Adipose tissue (tissue), 3 donors: ENCODE measurements around the gene ADAMTS5. TPM values are rescaled to one million over a fixed set of nuclear protein-coding genes. Genes with fewer than 3 reads are reported as not detected.

ENCODE experiments used
- H3K27ac ChIP-seq: one replicate; pipeline ENCODE4 v1.5.1; 2013; ENCODE audit warnings: low read depth, low read length
- WGBS, 3 donors: extraction: QIAGEN DNeasy Blood & Tissue Kit; methylation state at CpG; one replicate each; pipeline ENCODE4 v1.1.7; 2013; 5-methylcytosine and 5-hydroxymethylcytosine counted together
- polyA plus RNA-seq, 3 donors: library from polyadenylated mRNA; stranded (reverse); fragments of 200-250 nt; gene quantifications; one replicate each; pipeline ENCODE4 v1.2.3, GENCODE V29; 2013
- donor health status: healthy with polysubstance abuse.
- donor health status: Bipolar disorder and iron deficiency.
- donor health status: healthy.

The ADAMTS5 gene
- polyA plus RNA-seq, 3 donors = 1.0 to 16.0 (median 9.4) TPM

GRCh38 chr21:26954662-26955121 is 12.2 kb downstream of the ADAMTS5 start:
- 67 to 81% (median 78%) methylated on average over 9 of the region's 9 CpGs for WGBS, 3 donors
- no peak overlapping the region for H3K27ac ChIP-seq

- 55 to 69% (median 62%) methylated on average over 9 of the region's 9 CpGs for WGBS, 3 donors
- H3K27ac ChIP-seq = no peak overlapping the region
Observed at GRCh38 chr21:26952374-26953066, 14.4 kb downstream of the ADAMTS5 start.

GRCh38 chr21:26949830-26950229 is 17.1 kb downstream of the ADAMTS5 start:
- 72 to 88% (median 80%) methylated on average over 4 of the region's 4 CpGs for WGBS, 3 donors
- no peak overlapping the region for H3K27ac ChIP-seq

- WGBS, 3 donors = 38 to 72% (median 52%) methylated on average over 2 of the region's 2 CpGs
- no peak overlapping the region for H3K27ac ChIP-seq
Observed at GRCh38 chr21:26948194-26948593, 18.7 kb downstream of the ADAMTS5 start.

DNA sequence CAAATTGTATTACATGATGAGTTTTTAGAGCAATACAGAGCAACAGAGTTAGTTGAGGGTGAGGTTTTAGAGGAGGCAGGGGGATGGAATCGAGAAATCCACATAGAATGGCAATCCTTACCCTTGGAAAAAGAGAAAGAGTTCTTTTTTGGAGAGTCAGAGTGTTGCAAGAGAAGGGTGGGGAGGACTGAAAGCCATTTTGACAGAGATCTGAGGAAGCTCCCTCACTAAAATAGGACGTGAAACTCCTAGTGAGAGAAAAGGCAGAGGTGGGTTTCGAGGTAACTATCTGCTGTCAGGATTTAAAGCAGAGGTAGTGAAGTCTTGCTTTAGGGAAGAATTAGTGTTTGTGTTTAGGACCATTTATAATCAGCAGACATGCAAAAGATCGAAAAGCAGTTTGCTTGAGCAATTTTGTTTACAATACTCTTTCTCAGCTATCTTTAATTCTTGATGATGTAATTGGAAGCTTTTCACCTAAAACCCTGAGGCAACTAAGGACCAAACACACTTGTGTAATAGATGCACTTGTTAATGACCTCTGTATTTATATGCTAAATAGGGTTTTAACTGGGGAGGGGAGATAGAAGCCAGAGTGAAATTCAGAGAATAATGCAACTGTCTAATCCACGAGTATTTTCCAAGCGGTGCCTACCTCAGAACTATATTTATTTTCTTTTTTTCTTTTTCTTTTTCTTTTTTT is 20.0 kb downstream of the ADAMTS5 start:
- H3K27ac ChIP-seq = no peak overlapping the region
- 59 to 73% (median 60%) methylated on average over 6 of the region's 6 CpGs for WGBS, 3 donors

DNA sequence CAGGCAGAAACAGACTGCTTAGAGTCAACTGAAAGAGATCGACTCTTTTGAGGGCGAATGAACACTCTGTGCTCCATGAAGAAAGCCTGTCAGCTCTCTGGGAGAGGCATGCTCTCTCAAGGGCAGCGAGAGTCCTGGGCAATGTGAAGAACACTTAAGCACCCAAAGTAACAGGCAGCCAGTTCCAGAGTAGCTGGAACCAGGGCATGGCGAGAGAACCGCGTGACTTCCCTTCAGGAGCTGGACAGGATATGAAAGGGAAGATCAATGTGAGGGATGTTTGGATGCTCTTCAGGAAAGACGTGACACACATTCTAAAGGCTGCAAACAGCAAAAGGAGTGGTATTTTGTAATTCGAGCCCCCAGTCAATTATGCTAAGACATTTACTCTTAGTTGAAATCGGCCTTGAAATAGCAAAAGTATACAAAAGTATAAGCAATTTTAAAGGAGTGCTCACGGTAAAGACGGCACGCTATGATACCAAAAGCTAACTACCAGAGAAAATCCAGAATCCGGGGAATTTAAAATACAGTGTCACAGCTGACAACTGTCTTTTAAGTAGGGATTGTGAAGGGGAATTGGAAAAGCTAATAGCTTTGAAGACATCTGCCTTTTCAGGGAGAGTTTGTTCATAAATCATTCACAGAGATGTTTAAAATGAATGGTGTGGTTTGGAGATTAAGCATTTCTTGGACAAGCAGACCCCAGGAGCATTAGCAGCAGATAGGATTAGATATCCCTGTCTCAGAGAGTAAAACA is 20.8 kb downstream of the ADAMTS5 start:
- H3K27ac ChIP-seq = no peak overlapping the region
- WGBS, 3 donors = 44 to 53% (median 51%) methylated on average over 13 of the region's 13 CpGs

- WGBS, 3 donors = 44 to 82% (median 47%) methylated on average over 2 of the region's 2 CpGs
- H3K27ac ChIP-seq = no peak overlapping the region
Observed at GRCh38 chr21:26943921-26944320, 23.0 kb downstream of the ADAMTS5 start.

DNA sequence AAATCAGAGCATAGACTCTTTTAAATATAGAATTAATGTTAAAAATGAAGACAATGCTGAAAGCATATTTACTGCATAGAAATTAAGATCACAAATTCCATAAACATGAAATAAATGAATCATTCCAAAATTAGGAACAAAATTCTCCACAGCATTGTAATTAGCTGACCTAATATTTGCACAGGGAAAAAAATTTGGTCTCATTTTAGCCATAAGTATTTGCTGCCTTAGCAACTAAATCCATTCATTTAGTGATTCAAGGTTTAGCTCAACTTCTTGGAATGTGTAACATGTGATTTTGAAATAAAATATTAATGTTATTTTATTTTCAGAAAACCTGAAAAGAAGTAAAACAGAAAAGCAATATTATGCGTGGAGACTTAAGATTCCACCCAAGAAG is 25.5 kb downstream of the ADAMTS5 start:
- WGBS, 3 donors = 63 to 77% (median 71%) methylated on average over 1 of the region's 1 CpG
- H3K27ac ChIP-seq = no peak overlapping the region

- H3K27ac ChIP-seq = no peak overlapping the region
- WGBS, 3 donors = 15 to 39% (median 36%) methylated on average over 2 of the region's 2 CpGs
Observed at GRCh38 chr21:26939601-26940111, 27.2 kb downstream of the ADAMTS5 start.

DNA sequence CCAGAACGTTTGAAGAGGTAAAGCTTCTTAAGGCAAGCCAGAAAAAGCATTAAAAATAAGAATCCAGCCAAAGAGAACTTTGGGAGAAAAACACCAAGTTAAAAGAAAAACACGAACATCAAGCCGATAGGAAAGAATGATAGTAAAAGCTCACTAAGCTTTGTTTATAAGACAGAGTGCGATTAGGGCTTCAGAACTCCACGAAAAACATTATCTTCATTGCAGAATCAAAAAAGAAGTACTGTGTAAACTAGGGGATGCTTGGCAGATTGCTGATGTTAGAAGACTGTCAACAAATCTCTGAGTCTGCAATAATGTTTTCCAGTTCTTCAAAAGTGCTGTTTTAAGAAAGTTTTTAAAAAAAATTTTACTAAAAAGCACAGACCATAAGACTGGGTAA is 30.2 kb downstream of the ADAMTS5 start:
- WGBS, 3 donors = 57 to 58% (median 57%) methylated on average over 5 of the region's 5 CpGs
- H3K27ac ChIP-seq = no peak overlapping the region

GRCh38 chr21:26935977-26936376 is 30.9 kb downstream of the ADAMTS5 start:
- H3K27ac ChIP-seq = no peak overlapping the region

- 94 to 96% (median 94%) methylated on average over 11 of the region's 11 CpGs for WGBS, 3 donors
- H3K27ac ChIP-seq = no peak overlapping the region
Observed at GRCh38 chr21:26934383-26934782, 32.5 kb downstream of the ADAMTS5 start.

- H3K27ac ChIP-seq = no peak overlapping the region
- WGBS, 3 donors = 51 to 74% (median 65%) methylated on average over 4 of the region's 4 CpGs
Observed at GRCh38 chr21:26933448-26933847, 33.4 kb downstream of the ADAMTS5 start.

GRCh38 chr21:26925636-26926035 is 41.3 kb downstream of the ADAMTS5 start:
- H3K27ac ChIP-seq = no peak overlapping the region
- WGBS, 3 donors = 65 to 76% (median 68%) methylated on average over 4 of the region's 4 CpGs

- H3K27ac ChIP-seq = no peak overlapping the region
- 90 to 96% (median 91%) methylated on average over 2 of the region's 2 CpGs for WGBS, 3 donors
Observed at GRCh38 chr21:26925122-26925521, 41.8 kb downstream of the ADAMTS5 start.

DNA sequence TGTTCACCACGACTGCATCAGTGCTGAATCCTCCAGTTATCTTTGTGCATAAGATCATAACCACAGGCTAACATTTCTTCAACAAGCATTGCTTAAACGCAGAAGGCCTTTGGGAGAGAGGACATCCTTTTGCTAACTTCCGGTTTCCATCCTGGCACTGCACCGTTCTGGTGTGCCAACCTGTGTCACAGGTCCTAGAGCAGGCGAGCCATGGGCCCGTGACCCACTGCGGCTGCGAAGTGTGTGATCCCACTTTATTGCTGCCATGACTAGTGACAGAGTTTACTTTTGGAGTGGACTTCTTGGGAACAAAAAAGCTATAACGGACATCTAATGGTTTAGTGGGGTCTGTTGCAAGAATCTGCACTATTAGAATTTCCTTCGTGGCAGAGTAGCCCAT is 42.9 kb downstream of the ADAMTS5 start:
- H3K27ac ChIP-seq = no peak overlapping the region

GRCh38 chr21:26920055-26920454 is 46.8 kb downstream of the ADAMTS5 start:
- H3K27ac ChIP-seq = no peak overlapping the region

More for the DNA sequence above, 42.9 kb downstream of the ADAMTS5 start:
- 91 to 94% (median 91%) methylated on average over 10 of the region's 10 CpGs for WGBS, 3 donors

DNA sequence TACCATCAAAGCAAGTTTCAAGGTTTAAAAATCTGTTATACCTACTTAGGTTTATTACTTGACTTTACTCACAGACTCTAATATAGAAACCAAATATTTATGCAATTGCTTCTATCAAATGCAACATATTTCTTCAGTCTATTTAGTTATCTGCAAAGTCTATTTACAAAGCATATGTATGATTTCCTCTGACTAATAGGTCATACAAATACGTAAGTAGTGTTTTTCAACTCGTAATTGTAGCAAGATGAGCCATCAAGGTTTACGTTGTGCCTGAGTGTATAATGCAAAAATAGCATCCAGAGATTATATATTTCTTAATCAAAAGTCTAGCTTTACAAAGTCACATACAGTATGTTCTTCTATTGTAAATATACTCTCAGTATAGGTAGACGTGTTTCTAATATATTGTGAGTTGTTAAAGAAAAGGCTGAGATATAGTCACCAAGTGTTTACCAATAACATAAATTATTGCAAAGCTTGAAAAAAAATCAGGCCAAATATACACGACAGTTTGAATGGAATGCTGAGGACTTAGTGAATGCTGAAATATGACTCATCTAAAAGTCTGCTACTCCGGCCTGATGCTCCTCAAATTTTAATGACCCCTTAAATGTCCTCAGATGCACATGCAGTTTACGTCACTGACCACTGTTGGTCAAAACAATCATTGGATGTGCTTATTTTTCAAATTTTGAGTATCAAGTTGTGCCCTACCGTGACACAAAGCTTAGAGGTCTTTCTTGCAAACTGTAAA is 48.4 kb downstream of the ADAMTS5 start:
- H3K27ac ChIP-seq = no peak overlapping the region
- 80 to 89% (median 82%) methylated on average over 8 of the region's 8 CpGs for WGBS, 3 donors
